ENCODE measurements around the gene C4BPB.
"Not testable (repeated sequence)": the region's sequence is repeated elsewhere in the genome, so short reads cannot be mapped to it uniquely, and the experiment has no call there.

C4BPB gene, protein sequence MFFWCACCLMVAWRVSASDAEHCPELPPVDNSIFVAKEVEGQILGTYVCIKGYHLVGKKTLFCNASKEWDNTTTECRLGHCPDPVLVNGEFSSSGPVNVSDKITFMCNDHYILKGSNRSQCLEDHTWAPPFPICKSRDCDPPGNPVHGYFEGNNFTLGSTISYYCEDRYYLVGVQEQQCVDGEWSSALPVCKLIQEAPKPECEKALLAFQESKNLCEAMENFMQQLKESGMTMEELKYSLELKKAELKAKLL

DNA sequence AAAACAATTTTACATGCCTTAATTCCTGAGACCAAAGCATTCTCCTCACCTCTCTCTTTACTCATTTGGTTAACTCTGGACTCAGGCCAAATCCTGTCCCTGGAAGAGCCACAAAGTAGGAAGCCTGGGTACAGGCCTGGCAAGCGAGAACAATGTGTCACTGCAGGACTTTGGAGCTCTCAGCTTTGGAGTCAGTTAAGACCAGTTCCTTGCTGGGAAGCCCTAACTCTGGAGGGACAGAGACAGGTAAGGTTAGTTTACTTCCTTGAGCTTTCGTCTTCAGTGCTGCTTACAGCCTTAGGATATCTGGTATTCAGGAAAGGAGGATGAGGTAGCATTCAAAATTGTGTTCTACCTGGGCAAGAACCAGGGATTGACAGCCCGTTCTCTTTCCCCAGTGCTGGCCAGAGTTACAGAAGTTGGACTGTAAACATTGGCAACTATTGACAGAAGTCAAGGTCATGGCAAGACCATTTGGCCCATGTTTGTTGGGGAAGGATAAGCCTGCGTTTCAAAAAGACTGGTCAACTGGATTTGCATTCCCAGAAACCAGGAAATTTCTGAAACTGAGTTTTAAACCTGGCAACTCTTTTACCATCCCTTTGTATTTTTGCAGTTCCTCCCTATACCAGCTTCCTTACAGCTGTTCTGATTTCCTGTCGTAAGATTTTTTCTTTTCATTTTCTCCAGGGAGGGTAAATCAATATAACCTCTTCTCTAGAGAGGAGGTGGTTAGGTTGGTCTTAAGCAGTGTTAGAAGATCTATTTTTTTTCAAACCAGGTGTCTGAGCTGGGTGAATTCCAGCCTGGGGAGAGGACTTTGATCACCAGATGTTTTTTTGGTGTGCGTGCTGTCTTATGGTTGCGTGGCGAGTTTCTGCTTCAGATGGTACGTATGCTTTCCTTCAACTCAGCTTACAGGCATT, at the start of gene C4BPB:
TSS of gene C4BPB (plus strand) at position 160 of the 926 bp plus-strand sequence. CDS start at position 832, 672 bp downstream.
- no peak for DNase-seq

DNA sequence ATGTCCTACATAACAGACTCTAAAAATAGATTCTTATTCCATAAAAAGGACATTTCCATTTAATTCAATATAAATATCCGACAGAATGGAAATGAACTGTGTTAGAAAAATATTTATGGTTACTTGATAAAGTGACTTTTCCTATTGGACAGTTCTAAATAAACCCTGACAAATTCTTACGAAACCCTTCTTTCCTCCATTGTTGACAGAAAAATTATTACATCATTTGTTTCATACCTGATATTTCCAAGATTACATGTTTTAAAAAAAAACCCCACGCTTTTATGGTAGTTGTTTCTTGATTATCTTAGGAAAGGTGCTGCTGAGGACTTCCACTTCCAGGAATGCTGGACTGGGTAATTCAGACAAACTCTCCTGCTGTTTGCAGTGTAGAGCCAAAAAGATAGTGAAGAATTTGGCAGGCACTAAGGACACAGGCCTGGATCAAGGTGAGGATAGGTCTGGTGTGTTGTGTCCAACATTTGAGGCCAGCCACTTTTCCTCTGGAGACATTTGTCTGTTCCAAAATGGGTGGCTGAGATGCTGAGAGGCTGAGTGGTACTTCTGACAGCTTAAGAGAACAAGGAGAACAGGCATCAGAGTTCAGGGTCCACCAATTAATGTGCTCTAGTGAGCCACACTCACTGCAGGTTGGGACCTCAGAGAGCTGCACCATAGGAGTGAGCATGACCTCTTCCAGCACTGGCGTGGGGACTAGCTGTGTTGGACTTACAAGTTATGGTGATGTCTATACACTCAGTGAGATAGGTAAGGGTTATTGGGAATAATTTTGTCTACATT, 49.1 kb upstream of the C4BPB start:
- DNase-seq, result no peak

DNA sequence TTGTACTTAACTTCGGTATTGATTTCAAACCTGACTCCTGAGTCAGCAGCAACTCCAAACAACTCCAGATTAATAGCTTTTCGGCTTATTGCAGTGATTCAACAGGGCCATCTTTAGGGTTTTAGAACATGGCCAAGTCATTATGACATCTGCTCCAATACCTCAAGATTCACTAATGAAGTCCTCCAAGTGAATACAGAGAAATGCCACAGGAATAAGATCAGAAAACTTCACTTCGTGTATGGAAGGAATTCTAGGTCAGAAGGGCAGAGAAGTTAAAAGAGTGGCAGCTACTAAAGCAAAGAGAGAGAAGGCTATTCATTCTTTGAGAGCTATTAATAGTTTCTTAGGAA, 48.5 kb upstream of the C4BPB start:
- DNase-seq, result no peak

DNA sequence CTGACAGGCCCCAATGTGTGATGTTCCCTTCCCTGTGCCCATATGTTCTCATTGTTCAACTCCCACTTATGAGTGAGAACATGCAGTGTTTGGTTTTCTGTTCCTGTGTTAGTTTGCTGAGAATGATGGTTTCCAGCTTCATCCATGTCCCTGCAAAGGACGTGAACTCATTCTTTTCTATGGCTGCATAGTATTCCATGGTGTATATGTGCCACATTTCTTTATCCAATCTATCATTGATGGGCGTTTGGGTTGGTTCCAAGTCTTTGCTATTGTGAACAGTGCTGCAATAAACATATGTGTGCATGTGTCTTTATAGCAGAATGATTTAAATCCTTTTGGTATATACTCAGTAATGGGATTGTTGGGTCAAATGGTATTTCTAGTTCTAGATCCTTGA, 47.3 kb upstream of the C4BPB start:
- DNase-seq, result not testable (repeated sequence)

DNA sequence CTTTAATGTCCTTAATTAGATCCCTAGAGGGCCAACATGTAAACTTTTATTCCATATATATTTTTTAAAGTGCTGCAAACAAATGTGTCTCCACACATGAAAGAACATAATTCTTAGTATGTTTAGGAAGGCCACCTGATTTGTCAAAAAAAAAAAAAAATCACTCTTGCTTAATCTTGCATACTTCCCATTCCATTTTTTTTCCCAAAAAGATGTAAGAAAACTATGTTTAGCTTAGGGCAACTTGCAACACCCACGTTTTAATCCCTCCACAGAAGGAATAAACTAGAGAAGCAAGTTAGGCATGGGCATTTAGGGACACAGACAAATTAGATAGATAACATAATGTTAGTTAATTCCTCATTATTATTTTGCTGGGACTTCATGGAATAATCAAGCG, 43.2 kb upstream of the C4BPB start:
- DNase-seq, result no peak

DNA sequence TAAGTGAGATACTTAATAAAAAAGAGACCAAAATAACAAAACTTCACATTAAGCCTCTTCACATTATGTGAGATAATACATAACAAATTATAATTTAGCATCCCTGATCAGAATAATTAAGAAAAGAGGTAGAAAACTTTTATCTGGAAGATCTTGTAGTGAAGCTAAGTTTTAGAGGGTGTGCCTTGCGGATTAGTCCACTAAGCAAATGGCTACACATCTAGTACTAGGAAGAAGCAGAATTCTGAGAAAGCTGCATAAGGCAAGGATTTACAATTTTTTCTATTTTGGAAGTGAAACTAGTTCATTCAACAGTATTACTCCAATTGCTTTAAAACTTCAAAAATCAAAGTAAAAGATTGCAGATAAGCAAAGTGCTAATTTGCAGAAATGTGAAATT, 41.2 kb upstream of the C4BPB start:
- no peak for DNase-seq

DNA sequence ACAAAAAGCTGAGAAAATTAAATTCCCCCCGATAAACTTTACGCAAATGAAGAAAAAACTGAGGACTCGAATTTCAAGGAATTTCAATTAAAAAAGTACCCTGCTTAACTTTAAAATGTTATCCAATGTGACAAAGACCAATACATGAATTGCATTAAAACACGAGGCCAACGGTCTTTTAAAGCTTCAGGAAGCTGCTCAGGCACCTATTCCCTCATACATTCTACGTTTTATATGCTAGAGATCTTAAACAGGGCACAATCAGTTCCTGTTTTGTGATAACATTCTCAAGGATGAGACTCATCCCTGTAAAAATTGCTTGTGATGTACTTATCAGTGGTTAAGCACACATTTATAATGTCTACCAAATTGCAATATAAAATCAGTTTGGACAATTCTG, 40.6 kb upstream of the C4BPB start:
- no peak for DNase-seq

DNA sequence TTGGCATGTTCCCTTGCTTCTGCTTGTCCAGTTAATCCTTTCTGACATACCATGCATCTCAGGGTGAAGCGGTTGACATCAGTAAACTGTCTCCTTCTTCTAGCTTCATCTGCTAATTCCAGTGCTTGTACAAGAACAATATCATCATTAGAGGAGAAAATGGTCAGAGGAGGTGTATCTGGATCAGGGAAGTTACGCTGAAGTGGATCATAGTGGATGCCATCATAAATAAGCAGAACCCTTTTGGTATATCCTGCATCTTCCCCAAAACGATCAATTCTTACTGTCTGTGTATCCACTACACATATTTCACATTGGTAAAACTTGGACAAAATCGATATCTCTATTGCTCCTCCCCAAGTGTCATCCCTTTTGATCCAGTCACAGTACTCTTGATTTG, 39.6 kb upstream of the C4BPB start:
- DNase-seq, result no peak

DNA sequence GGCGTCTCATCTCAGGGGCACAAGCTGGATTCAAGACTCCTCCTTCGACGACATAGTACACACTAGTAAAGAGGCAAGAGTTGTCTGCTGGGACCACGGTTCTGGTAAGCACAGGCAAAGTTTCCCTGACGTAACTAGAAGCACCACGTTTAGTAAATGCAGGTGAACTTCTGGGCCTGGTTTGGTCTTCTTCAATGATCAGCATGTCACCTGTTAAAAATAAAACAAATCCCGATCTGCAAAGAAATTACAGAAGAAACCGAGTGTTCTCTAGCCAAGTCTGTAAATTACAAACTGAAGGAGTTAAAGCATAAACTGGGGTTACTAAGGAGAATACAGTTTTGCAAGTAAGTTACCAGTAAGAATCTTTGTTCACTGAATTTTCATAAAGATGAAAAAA, 39.1 kb upstream of the C4BPB start:
- no peak for DNase-seq

DNA sequence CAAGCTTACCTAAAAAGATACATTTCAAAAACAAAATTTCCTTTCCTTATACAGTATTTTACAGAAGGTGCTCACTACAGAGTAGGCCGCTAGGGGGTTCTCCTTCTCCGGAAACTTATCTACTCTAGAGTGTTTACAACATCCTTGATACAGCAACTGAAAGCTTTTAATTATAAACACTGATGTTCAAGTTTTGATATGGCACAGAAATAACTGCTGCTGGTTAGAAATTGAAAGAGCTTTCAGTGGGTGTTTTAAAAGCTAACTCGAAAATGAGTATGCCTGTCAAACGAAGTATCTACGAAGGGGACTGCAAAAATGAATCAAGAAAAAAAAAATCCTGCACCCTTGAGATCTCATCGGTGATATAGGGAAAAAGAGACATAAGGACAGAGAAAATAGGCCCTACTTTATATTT, 38.7 kb upstream of the C4BPB start:
- DNase-seq, result peak; percentile 73

DNA sequence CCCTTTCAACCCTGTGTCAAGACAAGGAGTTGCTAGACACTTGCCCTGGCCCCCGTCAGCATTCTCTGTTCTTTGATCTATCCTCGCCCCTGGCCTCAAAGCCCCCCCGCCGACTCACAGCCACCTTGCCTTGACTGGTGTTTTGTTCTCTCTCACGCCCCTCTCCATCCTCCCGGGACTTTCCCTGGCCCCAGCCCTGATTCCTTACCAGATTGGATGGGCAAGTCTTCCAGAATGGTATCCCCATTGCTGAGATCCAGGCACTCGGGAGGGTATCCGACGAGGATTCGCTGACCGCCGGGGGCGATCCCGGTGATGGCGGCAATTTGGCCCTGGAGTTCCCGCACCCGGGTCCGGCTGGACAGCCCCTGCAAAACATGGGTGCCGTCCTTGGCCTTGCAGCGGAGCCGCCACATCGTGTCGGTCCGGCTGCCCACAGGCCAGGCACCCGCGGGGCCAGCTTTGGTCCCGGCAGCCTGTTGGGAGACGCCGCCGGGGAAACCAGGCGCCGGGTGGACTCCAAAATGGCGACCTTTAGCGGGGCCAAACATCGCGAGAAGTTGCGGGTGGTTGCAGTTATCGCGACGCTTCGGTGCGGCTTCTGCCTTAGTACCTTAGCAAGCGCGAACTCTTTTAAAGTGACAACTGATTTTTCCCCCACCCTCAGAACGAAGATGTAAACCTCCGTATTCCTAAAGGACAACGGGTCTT, 38.0 kb upstream of the C4BPB start:
- DNase-seq, result peak; percentile 93

DNA sequence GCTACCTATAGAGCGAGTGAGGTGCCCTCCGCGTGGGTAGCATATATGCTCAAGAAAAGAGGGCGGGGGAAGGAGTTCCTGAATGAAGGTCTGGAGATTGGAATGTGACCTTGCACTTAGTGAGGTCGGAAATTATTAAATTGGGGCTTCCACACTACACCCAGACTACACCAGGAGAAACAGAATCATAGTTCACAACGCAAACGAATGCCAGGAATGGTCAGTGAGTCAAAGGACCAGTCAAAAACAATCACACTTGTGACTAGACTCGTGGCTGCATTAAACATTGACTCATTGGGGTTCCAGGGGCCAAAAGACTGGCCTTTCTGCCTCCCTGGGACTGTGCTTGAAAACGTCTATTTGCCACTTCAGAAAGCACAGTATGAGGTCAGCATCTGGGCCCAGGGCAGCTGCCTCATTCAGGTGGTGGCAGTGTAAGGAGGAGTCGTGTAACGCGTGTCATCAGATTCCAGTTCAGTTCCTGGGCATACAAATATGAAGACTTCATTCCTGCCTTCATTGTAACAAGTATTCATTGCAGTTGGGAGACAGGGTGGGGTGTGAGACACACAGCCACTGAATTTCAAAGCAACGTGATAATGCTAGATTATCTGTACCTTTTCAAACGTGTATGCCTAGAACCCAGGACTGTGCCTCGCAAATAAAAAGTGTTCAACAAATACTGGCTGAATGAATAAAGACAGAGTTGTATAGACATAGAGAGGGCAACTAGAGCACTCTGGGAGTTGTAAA, 37.3 kb upstream of the C4BPB start, which contains the start of gene YOD1:
TSS of gene YOD1 (minus strand) at position 18 of the 753 bp plus-strand sequence. CDS start 178 bp downstream, outside the sequence.
- DNase-seq, result peak; percentile 2

DNA sequence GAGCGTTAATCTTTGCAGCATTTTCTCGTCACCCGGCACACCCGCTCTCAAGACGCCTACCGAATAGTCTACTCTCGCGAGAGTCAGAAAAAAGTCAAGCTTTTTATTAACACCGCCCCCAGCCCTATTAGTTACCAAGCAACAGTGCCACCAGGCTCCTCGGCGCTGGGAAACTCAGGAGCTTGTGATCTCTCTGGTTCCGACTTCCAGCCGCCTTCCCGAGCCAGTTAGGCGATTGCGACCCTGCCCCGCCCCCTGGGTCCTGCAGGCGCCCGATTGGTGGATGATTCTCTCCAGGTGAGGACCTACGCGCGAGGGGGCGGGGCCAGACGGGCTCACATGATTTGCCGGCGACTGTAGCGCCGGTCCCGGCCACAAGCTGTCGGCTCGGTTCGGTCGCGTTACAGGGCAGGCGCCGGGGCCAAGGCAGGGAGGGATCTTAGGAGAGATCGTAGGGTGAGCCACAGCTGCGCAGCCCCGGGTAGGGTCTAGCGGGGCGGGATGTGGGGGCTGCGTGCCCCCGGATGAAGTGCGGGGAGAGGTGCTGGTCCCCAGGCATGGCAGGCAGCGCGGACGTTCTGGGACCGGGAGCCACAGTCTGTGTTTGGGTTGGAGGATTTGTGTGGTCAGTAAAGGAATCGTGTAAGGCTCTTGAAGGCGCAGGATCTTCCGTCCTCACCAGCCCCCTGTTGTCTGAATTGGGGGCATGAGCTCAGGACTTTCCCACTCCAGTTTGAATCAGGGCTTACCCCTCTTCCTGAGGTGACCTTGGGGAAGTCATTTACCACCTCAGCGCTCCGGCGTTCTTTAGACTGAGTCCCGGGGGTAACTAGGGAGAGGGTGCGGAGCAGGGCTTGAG, 35.5 kb upstream of the C4BPB start, which contains the start of gene PFKFB2:
TSS of gene PFKFB2 (plus strand) at position 365 of the 859 bp plus-strand sequence. CDS start 1,443 bp downstream, outside the sequence.
- peak; percentile 90 for DNase-seq

DNA sequence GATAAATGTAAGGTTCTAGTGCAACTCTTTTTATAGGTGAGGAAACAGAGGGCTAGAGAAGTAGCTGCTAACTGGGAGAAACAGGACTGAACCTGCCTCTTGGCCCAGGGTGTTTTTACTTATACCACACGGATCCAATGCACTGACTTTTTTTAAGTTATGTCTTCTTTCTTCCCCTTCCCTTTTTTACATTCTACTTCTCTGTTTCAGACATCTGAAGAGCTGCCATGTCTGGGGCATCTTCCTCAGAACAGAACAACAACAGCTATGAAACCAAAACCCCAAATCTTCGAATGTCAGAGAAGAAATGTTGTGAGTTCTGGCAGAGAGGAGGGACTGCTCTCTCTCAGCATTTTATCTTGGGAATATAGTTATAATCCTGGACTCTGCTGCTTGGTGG, 34.2 kb upstream of the C4BPB start:
- DNase-seq, result peak; percentile 55

DNA sequence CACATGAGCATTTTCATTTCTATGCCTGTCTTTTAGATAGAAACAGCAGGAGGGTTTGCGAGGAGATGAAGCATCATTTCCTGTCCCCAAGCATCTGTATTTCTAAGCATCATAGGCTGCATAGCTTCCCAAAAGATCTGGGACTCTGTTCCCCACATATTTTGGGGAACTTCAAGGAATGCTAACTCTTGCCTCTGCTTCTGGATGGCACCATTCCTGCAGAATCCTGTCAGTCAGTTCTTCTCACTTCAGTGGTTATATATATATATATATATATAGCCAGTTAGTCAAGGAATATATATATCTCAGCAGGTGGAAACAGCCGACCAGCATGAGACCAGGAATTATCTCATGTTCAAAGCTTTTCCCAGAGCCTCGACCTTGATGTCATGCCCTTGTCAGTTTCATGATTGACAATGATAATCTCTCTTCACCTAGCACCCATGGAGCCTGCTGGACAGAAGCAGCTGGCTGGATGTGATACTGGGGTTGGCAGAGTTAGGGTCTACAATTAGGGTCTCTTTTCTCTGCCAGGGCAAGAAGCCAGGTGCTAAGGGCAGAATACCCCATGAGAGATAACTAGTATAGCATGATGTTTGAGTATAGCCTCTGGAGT, 33.2 kb upstream of the C4BPB start:
- no peak for DNase-seq

DNA sequence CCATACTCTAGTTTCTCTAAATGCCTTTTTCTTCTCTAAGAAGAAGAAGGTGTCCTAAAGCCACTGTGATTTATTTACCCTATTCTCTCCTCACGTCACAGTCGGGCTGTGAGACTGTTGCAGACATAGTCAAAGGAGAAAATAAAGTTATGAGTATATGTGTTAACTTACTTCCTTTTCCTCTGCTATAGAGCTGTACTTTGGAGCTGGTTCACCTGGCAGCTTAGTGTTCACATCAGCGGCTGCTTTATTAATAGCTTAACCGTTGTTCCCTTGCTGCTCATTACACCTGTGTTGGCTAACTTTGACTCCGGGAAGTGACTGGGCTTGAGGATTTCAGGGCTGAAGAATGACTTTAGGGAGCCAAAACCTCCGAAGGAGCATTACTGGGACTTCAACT, 32.0 kb upstream of the C4BPB start:
- no peak for DNase-seq

DNA sequence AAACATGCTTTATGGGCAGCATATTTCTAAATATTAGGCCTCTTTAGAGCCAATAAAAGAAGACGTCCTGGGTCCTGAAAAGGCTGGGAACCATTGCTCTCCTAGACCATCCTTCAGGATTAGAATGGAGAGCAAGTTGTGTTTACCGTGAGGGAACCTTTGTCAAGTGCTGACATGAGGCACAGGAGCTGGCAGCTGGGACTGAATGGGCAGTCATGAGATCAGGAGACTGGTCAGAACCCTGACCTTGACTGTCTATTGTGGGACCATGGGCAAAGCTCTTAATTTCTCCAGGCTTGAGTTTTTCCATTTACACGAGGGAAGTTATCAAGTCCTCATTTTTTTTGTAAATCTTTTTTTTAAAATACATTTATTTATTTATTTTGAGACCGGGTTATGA, 30.4 kb upstream of the C4BPB start:
- no peak for DNase-seq

DNA sequence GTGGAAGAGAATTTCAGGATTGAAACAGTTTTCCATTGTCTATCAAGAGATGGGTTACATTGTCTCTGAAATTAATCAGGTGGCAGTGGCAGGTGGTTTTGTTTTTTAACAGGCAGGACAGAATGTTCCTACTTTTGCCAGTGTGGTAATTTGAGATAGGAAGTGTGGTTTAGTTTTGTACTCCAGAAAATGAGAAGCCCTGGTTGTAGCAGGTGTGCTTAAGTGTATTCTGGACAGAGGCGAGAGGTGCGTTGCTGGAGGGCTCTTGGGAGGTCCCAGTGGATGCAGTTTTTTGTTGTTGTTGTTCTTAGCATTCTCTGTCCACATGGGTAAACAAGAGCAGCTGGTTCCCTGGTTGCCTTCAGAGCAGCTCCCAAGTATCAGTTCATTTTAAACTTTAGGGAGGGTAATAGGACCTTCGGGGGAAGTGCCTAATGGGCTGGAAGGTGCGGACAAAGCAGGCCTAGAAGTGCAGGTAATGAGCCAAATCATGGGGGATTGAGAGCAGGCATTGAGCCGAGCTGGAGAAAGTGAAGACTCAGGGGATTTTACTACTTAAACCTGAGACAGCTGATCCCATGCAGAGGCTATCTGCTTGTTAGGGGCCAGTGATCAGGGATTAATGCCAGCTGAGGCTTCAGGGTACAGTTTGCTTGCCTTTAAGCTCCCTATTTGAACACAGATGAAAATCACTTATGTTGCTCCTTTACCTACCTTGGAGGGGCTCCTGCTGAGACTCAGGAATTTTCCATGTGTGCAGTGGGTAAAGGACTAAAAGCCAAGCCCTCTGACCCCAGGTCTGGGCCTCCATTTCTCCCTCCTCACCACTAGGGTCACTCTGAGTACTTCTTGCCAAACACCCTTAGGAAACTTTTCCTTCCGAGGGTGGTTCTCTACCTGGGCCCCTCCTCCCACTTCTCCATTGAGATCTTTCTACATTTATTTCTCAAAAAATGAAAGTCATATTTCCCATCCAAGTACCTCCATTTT, 29.5 kb upstream of the C4BPB start:
- no peak for DNase-seq

DNA sequence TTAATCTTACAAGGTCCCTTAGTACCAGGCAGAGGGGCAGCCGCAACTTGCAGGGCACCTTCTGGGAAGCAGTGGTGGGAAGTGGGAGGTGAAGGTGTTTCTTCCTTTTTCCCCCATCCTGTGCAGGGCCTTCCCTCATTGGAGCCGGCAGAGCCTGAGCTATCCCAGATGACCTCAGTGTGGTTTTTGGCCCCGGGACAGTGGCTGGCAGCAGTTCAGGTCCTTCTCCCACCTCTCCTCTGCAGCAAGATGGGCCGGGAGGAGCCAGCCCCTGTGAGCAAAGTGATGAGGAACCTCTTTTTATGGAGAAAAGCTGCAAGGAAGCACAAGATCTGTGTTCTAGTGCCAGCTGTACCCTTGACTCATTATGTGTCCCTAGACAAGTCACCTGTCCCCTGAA, 28.8 kb upstream of the C4BPB start:
- no peak for DNase-seq

Measured in inflammatory macrophage treated with lipopolysaccharide for 4 hours (primary cell).